Skeletal muscle cell (primary cell): Measurements from ENCODE around the gene SHC3.

Source experiments
- DNase-seq: peaks from one replicate; pipeline ENCODE4 v3.0.0-alpha.2; 2010; ENCODE audit warnings: low read depth
- H3K4me3 ChIP-seq: 2 replicates; pipeline ENCODE4 v1.5.1; 2011; ENCODE audit warnings: low read depth, mild to moderate bottlenecking, control low read depth, low read length, moderate library complexity

The SHC3 gene

GRCh38 chr9:88996046-88996920, 182.3 kb downstream of the SHC3 start:
- no peak overlapping the region for H3K4me3 ChIP-seq
- DNase-seq: no peak

GRCh38 chr9:88995627-88996026, 183.0 kb downstream of the SHC3 start:
- DNase-seq: no peak
- no peak overlapping the region for H3K4me3 ChIP-seq

DNA sequence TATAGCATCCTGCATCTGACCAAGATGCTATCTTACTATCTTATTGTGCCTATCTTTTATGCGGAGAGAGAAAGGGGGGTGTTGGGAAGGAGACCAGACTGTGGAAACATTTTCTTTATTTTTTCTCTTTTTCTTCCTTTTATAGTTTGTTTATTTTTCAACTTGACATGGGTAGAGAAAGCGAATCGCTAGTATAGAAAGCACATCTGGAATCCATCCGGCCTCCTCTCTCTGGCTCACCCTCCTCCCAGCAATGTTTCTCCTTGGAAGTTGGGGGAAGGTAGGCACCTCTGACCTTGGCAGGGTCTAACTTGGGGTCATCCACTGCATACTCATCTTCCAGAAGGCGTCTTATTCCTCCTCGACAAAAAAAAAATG, 183.4 kb downstream of the SHC3 start:
- DNase-seq: no peak
- H3K4me3 ChIP-seq: peak overlapping the region; percentile 73

- peak overlapping the region; percentile 73 for H3K4me3 ChIP-seq
These were observed 184.0 kb downstream of the SHC3 start for GRCh38 chr9:88994469-88995199.

GRCh38 chr9:88993871-88994460, 184.7 kb downstream of the SHC3 start:
- no peak for DNase-seq
- peak overlapping the region; percentile 73 for H3K4me3 ChIP-seq

More at GRCh38 chr9:88994469-88995199, 184.0 kb downstream of the SHC3 start:
- DNase-seq: no peak

DNA sequence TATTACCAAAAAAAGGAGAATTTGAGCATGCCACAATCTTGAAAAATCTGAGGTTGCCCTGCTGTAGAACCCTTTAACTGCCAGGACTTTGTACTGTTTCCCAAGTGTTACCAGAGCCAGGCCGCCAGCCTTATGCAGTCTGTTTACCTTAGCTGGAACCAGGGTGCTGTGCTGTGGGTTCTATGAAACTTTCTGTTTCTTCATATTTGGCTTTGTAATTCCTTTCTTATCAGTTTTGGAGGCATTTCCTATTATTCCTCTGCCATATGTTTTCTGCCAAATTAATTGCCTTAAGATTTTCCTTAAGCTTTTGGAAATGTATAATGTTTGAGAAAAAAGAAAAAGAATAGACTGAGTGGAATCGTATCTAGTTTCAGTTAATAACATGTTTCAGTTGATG, 185.3 kb downstream of the SHC3 start:
- peak overlapping the region; percentile 73 for H3K4me3 ChIP-seq
- no peak for DNase-seq

DNA sequence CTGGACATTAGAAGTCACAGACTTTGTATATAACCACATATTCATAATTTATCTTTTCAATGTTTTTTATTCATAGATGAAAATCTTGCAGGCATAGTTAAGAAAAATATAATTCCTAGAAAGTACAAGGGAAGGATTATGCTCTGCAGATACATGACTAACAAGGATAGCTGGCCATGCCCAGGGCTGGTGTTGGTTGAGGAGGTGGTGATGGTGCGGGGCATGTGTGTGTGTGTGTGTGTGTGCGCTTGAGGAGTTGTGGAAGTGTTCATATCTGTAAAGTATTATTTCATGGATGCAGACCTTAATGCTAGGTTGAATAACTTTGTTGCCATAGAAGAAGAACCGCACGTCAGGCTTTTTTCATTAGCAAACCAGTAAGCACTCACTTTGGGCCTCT, 186.1 kb downstream of the SHC3 start:
- peak overlapping the region; percentile 73 for H3K4me3 ChIP-seq
- DNase-seq: no peak

- peak within 1 kb of the TSS; percentile 73 for H3K4me3 ChIP-seq
- no peak for DNase-seq
These were observed 187.3 kb downstream of the SHC3 start, which contains the start of gene S1PR3 for GRCh38 chr9:88991066-88992034. S1PR3 (plus strand) TSS chr9:88991468; CDS start chr9:89001201, 9,733 bp downstream.

- no peak for DNase-seq
- peak overlapping the region; percentile 73 for H3K4me3 ChIP-seq
These were observed 187.9 kb downstream of the SHC3 start for GRCh38 chr9:88990729-88991065.

GRCh38 chr9:88990041-88990728, 188.4 kb downstream of the SHC3 start:
- peak overlapping the region; percentile 73 for H3K4me3 ChIP-seq
- no peak for DNase-seq

DNA sequence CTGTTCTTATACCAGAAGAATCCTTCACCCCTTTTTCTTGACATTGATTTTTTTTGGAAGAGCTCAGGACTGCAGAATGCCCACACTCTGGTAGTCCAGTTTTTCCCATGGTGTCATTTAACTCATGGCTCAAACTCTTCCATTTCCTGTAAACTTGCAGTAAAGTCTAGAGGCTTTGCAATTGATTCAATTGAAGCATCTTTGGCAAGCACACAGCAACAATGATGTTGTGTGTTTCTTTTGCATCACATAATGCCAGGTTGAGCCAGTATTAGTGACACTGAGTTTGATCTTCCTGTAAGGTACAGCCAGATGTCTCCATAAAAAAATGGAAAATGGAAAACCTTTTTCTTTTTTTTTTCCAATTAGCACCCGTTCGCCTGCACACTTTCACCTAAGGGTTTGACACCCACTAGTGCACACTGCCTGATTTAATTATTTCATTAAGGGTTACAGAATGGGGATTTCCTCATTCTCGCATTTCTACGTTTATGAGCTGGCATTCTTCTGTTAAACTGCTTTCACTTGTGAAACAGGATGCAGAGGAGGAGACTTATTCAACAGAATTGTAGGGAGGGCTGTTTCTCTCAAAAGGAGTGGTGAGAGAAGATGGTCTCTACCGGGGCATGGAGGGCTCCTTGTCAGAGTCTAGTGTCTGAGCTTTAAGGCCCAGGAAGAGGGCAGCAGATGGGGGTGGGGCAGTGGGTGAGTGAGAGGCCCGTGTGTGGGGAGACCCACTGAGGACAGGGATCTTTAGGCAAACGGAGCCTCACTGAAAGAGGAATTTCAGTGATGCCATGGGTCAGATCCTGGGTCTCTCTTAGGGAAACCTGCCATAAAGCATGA, 189.6 kb downstream of the SHC3 start:
- no peak overlapping the region for H3K4me3 ChIP-seq
- no peak for DNase-seq

DNA sequence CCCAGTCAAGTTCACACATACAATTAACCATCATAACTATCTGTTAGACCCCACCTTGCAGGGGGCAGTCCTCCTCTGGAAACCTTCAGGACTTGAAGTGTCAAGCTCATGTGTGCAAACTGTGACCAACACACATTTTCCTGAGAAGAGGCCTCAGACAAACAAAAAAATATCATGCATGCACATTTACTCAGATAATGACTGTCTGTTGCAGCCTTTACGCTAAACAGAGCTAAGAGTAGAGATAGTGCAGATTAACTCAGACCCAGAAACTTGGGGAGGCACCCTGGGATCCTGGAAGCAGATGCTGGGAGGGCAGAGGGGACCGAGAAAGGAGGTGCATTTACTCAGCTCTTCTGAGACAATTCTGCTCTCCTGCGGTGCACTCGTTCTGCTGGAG, 191.0 kb downstream of the SHC3 start:
- DNase-seq: no peak
- no peak overlapping the region for H3K4me3 ChIP-seq

DNA sequence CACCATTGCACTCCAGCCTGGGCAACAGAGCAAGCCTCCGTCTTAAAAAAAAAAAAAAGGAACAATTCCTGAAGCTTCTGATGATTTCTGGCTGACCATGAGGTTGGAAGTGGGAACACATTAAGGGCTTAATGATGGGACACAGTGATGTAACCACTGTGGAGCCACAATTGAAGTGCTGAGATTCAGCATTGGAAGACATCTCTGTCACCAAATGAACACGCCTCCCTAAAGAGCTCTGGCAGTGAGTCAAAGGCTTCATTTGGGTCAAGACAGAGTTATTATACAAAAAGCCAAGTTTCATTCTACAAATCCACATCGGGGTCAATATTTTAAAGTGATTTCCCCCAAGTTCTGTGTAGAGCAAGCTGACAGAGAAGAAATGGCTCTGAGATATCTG, 191.8 kb downstream of the SHC3 start:
- no peak overlapping the region for H3K4me3 ChIP-seq
- DNase-seq: no peak

DNA sequence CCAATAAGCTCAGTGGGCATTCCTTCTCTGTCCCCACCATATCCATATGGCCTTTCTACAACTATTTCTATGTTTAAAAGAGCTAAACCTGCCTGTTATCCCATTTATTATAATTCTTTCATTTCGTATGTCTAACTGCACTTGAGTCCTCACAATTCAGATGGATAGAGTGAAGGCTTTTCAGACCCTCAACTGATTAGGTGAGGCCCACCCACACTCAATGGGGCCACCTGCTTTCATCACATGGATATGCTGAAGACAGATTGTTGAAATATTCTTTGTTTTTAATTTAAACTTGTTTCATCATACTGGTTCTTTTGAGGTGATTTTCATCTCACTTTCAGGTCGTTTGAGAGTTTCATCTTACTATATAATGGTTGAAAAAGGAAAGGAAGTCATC, 193.0 kb downstream of the SHC3 start:
- no peak for DNase-seq
- no peak overlapping the region for H3K4me3 ChIP-seq

- H3K4me3 ChIP-seq: no peak overlapping the region
- DNase-seq: no peak
These were observed 194.1 kb downstream of the SHC3 start for GRCh38 chr9:88984543-88984883.

- no peak for DNase-seq
- no peak overlapping the region for H3K4me3 ChIP-seq
These were observed 194.6 kb downstream of the SHC3 start for GRCh38 chr9:88983865-88984542.

DNA sequence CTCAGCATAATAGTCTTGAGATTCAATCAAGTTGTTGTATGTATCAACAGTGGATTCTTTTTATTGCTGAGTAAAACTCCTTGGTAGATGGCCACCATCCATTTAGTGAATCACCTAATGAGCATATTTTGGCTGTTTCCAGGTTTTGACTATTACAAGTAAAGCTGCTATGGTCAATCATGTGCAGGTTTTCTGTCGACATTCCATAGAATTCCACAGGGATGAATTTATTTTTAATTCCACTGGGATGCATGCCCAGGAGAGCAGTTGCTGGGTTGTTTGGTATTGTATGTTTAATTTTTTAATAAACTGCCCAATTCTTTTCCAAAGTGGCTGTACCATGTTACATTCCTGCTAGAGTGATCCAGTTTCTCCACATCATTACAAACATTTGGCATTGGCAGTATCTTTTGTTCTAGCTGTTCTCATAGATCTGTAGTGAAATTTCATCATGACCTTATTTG, 197.8 kb downstream of the SHC3 start:
- no peak for DNase-seq

More for the DNA sequence above, 197.8 kb downstream of the SHC3 start:
- no peak overlapping the region for H3K4me3 ChIP-seq
